GM12864 (cell line): ENCODE results near the gene NPHP4.
"Not testable (repeated sequence)": the region's sequence is repeated elsewhere in the genome, so short reads cannot be mapped to it uniquely, and the experiment has no call there.

Experiments
- DNase-seq: peaks from one replicate; pipeline ENCODE4 v3.0.0-alpha.2; 2011; ENCODE audit warnings: low read depth
- H3K4me3 ChIP-seq: 2 replicates; pipeline ENCODE4 v1.5.1; 2011; ENCODE audit warnings: mild to moderate bottlenecking, low read depth, low read length, control low read depth
- TF ChIP-seq, protein P1 (sequence below): IDR thresholded peaks from 2 replicates; pipeline ENCODE4 v1.5.1; 2011; ENCODE audit warnings: low read depth, mild to moderate bottlenecking, moderate library complexity, low read length, control low read depth, inconsistent platforms; ENCODE audit errors: missing control alignments

The NPHP4 gene

DNA sequence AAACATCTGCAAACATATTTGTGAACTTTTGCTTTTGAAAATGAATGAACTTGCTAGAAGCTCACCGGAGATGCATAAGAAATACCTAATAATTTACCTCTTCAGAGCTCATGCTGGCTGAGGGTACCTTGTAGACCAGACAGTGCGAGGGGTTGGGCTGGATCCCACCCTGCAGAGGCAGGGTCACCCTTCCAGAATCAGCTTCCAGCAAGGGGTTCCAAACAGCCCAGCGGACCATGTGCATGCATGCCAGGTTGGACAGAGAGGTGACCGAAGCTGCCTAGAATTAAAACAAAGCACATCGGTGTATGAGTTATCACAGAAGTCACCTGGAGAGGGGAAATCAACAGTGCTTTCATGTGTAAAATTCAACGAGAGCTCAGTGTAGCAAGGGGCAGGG, 59.2 kb downstream of the NPHP4 start:
- TF ChIP-seq, protein P1, sequence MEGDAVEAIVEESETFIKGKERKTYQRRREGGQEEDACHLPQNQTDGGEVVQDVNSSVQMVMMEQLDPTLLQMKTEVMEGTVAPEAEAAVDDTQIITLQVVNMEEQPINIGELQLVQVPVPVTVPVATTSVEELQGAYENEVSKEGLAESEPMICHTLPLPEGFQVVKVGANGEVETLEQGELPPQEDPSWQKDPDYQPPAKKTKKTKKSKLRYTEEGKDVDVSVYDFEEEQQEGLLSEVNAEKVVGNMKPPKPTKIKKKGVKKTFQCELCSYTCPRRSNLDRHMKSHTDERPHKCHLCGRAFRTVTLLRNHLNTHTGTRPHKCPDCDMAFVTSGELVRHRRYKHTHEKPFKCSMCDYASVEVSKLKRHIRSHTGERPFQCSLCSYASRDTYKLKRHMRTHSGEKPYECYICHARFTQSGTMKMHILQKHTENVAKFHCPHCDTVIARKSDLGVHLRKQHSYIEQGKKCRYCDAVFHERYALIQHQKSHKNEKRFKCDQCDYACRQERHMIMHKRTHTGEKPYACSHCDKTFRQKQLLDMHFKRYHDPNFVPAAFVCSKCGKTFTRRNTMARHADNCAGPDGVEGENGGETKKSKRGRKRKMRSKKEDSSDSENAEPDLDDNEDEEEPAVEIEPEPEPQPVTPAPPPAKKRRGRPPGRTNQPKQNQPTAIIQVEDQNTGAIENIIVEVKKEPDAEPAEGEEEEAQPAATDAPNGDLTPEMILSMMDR: no peak
- H3K4me3 ChIP-seq: no peak overlapping the region
- DNase-seq: no peak

DNA sequence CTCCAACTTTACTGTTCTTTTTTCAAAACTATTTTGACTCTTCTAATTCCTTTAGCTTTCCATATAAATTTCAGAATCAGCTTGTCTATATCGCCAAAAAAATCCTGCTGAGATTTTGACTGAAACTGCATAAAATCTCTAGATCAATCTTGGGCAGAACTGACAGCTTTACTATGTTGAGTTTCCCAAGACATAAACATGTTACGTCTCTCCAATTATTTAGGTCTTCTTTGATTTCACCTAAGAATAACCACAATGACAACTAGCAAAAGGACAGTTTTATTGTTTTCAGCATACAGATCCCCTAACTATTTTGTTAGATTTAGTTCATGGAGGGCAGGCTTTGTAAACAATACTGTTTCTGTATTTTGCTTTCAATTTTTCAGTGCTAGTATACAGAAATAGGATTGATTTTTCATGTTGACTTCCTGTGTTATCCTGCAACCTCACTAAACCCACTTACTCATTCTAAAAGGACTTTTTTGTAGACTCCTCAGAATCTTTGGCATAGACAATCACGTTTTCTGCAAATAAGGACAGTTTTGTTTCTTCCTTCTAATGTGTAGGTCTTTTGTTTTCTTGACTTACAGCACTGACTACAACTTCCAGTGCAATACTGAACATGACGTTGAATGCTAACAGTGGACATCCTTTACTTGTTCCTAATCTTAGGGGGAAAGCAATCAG, 63.4 kb downstream of the NPHP4 start:
- no peak for DNase-seq
- H3K4me3 ChIP-seq: no peak overlapping the region
- TF ChIP-seq, protein P1: no peak

DNA sequence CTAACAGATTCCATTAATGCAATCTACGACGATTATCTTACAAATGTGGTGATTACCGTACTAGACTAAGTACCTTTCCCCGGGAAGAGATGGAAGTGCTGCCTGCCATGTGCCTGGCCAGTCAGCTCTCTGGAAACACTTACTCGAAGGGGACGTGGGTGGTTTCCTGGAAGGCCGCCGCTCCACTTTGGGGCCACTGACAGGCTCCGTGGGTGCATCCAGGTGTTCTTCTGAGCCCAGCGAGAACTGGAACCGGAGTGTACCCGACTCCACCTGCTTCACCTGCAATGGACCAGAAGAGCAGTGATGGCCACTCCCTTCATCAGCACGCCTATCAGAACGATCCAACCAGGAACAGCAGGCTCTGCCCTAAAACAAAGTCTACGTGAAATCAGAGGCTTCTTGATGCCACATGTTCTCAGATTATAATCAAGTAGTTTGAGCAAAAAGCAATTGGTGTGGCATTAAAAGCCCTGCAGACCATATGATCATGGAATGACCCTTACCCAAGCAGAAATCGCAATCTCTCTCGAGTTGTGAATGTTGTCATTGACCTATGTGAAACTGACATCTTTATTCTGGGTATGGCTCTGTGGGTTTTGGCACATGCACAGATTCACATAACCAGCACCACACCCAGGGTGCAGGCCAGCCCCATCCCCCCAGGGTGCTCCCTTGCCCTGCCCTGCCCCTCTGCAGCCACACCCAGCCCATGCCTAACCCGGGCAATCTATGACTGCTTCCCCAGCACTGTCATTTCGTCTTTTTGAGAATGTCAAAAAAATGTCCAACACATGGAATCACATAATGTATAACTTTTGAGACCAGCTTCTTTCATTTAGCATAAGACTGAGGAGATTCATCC, 64.5 kb downstream of the NPHP4 start:
- TF ChIP-seq, protein P1: no peak
- no peak overlapping the region for H3K4me3 ChIP-seq
- DNase-seq: no peak

DNA sequence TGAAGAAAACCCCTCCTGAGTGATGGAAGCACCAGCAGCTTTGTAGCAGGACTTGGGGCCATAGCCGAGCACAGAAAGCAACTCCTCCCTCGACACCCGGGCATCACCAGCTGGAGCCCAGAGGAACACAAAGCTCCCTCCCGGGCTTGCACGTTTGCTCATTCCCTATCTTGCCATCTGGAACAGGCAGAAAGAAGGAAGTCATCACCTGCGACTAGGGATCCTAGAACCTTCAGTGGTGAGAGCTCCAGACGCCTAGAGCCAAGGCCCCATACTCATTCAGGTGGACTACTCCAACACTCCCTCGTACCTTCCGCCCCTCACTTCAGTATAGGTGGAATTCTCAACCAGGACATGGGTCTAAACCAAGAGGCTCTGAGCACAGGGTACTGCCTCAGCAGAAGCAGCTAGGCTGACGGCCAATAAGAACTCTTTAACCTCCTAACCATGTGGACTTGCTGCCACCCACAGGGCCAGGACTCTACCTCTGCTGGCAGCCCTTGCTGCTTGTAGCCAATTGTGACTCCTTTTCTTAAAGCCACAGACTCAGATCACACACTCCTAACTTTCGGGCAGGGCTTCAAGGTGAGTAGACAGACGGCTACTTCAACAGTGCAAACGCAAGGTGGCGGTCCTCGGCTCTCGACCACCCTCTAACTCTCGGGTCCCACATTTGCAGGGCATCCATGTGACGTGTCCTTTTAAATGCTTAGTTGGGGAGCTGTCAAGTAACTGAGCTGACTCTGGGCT, 65.4 kb downstream of the NPHP4 start:
- no peak for DNase-seq
- H3K4me3 ChIP-seq: no peak overlapping the region
- TF ChIP-seq, protein P1: no peak

DNA sequence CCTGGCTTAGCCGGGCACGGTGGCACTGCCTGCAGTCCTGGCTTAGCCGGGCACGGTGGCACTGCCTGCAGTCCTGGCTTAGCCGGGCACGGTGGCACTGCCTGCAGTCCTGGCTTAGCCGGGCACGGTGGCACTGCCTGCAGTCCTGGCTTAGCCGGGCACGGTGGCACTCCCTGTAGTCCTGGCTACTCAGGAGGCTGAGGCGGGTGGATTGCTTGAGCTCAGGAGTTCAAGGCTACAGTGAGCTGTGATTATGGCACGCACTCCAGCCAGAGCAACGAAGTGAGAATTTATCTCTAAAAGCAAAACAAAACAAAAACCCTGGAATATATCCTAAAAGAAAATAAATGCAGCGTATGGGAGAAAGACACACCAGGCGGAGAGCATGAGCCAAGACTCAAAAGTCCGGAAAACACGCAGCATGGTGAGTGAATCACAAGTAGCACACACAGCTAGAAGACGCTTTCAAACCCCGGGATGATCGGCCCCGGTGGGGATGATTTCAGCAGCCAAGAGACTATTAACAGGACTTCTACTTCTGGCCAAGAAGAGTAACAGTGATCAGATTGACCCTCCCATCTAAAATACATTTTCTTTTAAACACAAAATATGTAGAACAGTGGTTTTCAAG, 69.4 kb downstream of the NPHP4 start:
- not testable (repeated sequence) for H3K4me3 ChIP-seq, DNase-seq

DNA sequence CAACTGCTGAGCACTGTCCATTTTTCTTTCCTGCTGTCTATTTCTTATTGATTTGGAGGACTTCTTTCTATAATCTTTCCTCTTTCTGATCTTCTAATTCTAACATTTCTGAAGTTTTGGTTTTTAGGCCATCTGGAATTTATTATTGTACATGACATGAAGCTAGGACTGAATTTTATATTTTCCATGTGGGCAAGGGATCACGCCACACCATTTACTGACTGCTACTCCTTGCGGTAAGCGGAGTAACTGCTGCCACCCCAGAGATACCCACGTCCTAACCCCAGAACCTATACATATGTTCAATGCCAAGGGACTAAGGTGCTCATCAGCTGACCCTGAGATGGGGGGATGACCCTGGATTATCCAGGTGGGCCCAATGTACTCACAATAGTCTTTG, 70.6 kb downstream of the NPHP4 start:
- DNase-seq: no peak
- H3K4me3 ChIP-seq: no peak overlapping the region
- TF ChIP-seq, protein P1: no peak

DNA sequence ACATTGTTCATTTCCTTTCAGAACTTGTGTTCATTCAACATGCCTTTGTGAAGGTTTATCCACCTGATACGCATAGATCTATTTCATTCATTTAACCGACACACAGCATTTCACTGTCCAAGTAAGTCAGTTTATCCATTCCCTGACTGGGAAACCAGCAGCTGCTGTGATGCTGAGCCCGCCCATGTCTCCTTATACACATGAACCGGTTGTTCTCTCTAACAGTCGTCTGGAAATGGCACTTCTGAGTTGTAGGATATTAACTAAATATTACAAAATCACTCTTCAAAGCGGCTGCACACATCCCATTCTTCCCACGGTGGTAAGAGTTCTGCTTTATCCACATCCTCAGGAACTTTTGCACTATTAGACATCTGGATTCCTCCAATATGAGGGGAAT, 71.1 kb downstream of the NPHP4 start:
- no peak for DNase-seq
- TF ChIP-seq, protein P1: no peak
- H3K4me3 ChIP-seq: no peak overlapping the region
